A673 (cell line): ENCODE results near the gene STX18.

Experiments used
- CTCF ChIP-seq: fragments of 300-800, 200-600 bp; sonication (generic); conservative IDR thresholded peaks from 2 replicates; pipeline ENCODE4 v1.5.1; 2017; ENCODE audit warnings: low read depth, mild to moderate bottlenecking, antibody characterized with exemption, low read length, moderate library complexity, mixed read lengths
- EZH2 ChIP-seq: fragments of 200-600 bp; sonication (generic); IDR thresholded peaks from 2 replicates; pipeline ENCODE4 v1.6.1; 2017; ENCODE audit warnings: borderline replicate concordance, low read depth, mild to moderate bottlenecking, mixed read lengths, antibody characterized with exemption, low read length; ENCODE audit not compliant: poor library complexity, severe bottlenecking

- TF ChIP-seq CTCF (no peak), EZH2 (no peak)
These were observed 61.6 kb downstream of the STX18 start for GRCh38 chr4:4480205-4480604.
